NCI-H82 (cell line): ENCODE data around the gene STK4.
A peak's percentile ranks its signal among the peaks of the same experiment; 100 is the strongest.

Experiments
- DNase-seq: peaks from one replicate; lab custom pipeline; 2025; lab: John Stamatoyannopoulos, UW

Gene STK4

DNA sequence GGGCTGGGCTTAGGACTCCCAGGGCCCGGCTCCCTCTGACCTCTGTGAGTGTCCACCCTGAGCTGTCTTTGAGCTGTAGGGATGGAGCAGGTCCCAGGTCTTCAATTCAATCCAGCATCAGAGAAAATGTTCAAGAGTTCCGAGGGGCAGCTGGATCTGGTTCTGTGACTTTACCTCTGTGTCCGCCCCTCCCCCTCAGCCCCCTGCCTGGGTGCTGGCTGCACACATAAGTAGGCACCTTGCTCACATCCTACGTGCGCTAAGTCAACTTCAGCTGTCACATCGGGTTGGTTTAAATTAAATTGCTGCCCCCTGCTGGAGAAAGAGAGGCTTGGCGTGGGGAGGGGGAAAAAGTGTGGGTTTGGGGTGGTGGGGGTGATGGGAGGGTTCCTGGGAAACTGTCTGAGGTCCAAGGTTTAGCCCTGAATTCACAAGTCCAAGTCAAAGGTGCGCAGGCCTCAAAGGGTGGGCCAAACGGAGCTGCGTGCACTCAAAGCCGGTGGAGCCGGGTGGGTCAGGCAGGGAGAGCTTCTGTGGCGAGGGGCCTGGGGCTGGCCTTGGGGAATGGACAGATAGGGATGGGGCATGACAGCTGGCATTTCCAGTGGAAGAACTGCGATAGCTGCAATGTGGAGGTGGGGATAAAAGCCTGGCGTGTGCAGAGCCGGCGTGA, 145.6 kb downstream of the STK4 start:
- DNase-seq = peak; percentile 56

DNA sequence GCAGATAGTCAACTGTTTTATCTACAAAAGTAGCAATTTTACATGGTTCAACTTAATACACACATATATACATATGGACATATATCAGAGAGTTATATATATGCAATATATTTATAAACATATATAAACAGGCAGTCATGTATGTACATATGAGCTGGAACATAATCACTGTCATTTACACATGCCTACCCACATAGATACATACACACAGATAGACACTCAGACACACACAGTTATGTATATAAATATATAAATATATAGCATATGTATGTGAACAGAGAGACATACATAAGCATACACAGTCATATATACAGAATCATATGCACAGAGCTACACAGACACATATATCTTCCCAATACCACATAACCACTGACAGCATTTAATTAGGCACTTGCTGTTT, 146.4 kb downstream of the STK4 start:
- DNase-seq = no peak

- no peak for DNase-seq
Observed at GRCh38 chr20:45113865-45114264, 147.6 kb downstream of the STK4 start.

- DNase-seq = no peak
Observed at GRCh38 chr20:45114465-45115385, 148.4 kb downstream of the STK4 start, which contains the start of gene WFDC5. WFDC5 (minus strand) TSS chr20:45115174; CDS start chr20:45115083, 91 bp downstream.

- no peak for DNase-seq
Observed at GRCh38 chr20:45115386-45115774, 149.1 kb downstream of the STK4 start.

GRCh38 chr20:45115829-45116228, 149.5 kb downstream of the STK4 start:
- no peak for DNase-seq

DNA sequence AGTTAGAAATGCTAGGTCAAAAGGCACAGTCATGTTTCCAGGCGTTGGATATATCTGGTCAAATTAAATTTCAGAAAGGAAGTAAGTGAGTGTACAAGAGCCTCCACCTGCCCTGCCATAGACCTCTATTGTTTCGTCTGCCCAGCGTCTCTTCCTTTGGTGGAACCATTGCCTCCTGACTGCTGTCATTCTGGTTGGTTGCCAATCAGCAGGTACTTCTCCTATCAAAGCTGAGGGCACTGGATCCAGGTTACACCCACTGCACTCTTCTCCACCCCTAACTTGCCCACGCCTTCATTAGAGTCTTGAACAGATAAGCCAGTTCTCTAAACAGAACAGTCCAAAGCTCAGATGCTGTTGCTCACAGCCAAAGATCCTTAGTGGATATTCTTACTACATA, 151.3 kb downstream of the STK4 start:
- peak; percentile 29 for DNase-seq

- DNase-seq = no peak
Observed at GRCh38 chr20:45118028-45118427, 151.7 kb downstream of the STK4 start.

DNA sequence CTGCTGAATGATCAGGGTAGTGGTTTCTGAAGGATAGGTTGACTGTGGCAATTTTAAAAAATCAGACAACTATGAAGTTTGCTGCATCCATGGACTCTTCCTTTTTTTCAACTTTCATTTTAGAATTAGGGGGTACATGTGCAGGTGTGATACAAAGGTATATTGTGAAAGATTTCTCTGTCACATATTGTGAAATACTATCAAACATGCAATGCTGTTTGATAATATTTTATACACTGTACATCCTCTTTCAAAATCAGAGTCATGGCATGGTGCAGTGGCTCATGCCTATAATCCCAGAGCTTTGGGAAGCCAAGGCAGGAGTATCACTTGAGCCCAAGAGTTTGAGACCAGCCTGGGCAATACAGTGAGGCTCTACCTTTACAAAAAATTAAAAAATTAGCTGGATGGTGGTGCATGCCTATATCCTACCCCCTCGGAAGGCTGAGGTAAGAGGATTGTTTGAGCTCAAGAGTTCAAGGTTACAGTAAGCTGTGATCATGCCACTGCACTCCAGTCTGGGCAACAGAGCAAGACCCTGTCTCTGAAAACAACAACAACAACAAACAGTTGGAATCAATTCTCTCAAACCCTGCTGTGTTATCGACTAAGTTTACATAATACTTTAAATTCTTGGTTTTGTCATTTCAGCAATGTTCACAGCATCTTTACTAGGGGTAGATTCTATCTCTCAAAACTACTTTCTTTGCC, 153.4 kb downstream of the STK4 start:
- no peak for DNase-seq

DNA sequence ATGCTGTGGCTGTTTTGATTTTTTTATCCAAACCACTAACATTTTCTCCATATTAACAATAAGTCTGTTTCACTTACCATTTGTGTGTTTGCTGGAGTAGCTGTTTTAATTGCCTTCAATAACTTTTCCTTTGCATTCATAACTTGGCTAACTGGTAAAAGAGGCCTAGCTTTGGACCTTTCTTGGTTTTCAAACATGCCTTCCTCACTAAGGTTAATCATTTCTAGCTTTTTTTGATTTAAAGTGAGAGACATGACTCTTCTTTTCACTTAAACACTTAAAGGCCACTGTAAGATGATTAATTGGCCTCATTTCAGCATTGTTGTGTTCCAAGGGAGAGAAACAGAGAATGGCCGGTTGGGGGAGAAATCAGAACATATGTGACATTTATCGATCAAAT, 155.1 kb downstream of the STK4 start:
- DNase-seq = no peak

DNA sequence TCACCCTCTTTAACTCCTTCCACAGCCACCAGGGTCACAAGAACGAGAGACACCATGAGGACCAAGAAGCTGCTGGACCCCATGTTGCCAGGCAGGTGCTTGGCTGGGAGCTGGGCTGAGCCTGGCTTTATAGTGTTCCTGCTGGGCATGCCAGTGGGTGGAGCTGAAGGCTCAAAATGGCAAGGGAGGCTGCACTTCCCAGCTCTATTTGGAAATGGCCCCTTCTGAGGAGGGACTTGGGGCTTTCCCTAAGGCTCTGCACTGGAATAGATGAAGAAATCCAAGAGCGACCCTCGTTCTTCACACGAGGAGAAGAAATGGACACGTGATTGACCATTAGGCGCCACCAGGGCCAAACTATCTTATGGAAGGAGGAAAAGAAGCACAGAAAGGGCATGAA, 158.1 kb downstream of the STK4 start, which contains the start of gene WFDC12:
WFDC12 (minus strand) TSS at position 101 of the 400 bp plus-strand sequence; CDS start at position 83, 18 bp downstream.
- DNase-seq = no peak

DNA sequence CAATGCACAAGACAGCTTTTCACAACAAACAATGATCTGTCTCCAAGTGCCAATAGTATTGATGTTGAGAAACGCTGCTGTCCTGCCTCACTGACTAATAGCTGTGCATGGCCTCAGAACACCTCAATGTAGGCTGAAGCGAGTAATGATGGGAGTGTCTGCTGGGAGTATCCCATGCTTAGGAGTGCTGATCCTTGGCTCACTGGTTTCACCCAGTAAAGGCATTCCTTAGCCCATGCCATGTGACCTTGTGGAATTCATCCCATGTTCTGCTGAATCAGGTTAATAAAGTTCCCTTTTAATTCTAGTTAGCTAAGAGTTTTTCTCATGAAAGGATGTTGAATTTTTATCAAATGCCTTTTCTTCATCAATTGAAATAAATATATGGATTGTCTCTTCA, 161.8 kb downstream of the STK4 start:
- DNase-seq = no peak
